SK-N-SH (cell line): ENCODE results near the gene MCF2L. TPM values are rescaled to one million over a fixed set of nuclear protein-coding genes. Genes with fewer than 3 reads are reported as not detected.

ENCODE experiments used
- CTCF ChIA-PET: fragments of 300-600, 350-600 bp; formaldehyde crosslinking; extraction: SDS; loops from one replicate; lab custom pipeline; 2021; lab: Yijun Ruan, JAX
- POLR2A ChIA-PET: fragments of 350-600 bp; sonication (Branson Sonifier 250); formaldehyde crosslinking; extraction: SDS; loops from one replicate; lab custom pipeline; 2020; ENCODE audit warnings: antibody characterized with exemption, inconsistent platforms; lab: Yijun Ruan, JAX
- DNase-seq: peaks from one replicate; pipeline ENCODE4 v3.0.0; 2012
- H2AFZ ChIP-seq: fragments of 200-600 bp; sonication (generic); 2 replicates; pipeline ENCODE4 v1.8.1; 2016; ENCODE audit warnings: antibody characterized with exemption, mild to moderate bottlenecking, low read depth
- H3F3A ChIP-seq: fragments of 200-600 bp; sonication (generic); replicated peaks from 2 replicates; pipeline ENCODE3; 2016; ENCODE audit warnings: antibody characterized with exemption, mild to moderate bottlenecking; ENCODE audit not compliant: insufficient read depth
- H3K27ac ChIP-seq, 2 experiments: fragments of 200-500 bp in 1 of 2; fragments of 200-600 bp in 1 of 2; sonication (Bioruptor generic) in 1 of 2; sonication (generic), shearing (Covaris generic) in 1 of 2; 2 replicates each; pipeline versions ENCODE4 v1.5.1 to v1.6.1; 2014 to 2016; ENCODE audit warnings: low read depth in 2 of 2, inconsistent platforms in 1 of 2, low read length in 1 of 2, mild to moderate bottlenecking in 1 of 2, mixed read lengths in 1 of 2
- H3K27me3 ChIP-seq: fragments of 200-600 bp; sonication (generic), shearing (Covaris generic); 2 replicates; pipeline ENCODE4 v1.6.1; 2016; ENCODE audit warnings: mixed run types; ENCODE audit not compliant: insufficient read depth
- H3K36me3 ChIP-seq, 2 experiments: fragments of 200-500 bp in 1 of 2; fragments of 200-600 bp in 1 of 2; sonication (Bioruptor generic) in 1 of 2; sonication (generic) in 1 of 2; replicated peaks in 1 of 2; 2 replicates each; pipeline versions ENCODE3 to v1.5.1; 2014 to 2016; ENCODE audit warnings: low read length in 1 of 2, mild to moderate bottlenecking in 1 of 2; ENCODE audit not compliant: insufficient read depth in 2 of 2, control insufficient read depth in 1 of 2
- H3K4me1 ChIP-seq, 2 experiments: fragments of 200-500 bp in 1 of 2; fragments of 200-600 bp in 1 of 2; sonication (Bioruptor generic) in 1 of 2; sonication (generic), shearing (Covaris generic) in 1 of 2; 2 replicates each; pipeline versions ENCODE4 v1.5.1 to v1.6.1; 2014 to 2016; ENCODE audit warnings: low read depth in 1 of 2, low read length in 1 of 2, mixed run types in 1 of 2; ENCODE audit not compliant: insufficient read depth in 2 of 2, control insufficient read depth in 1 of 2
- H3K4me2 ChIP-seq: fragments of 200-600 bp; sonication (generic), shearing (Covaris generic); 2 replicates; pipeline ENCODE4 v1.6.1; 2017; ENCODE audit warnings: mixed run types
- H3K4me3 ChIP-seq, 2 experiments: fragments of 200-500 bp in 1 of 2; fragments of 200-600 bp in 1 of 2; sonication (Bioruptor generic) in 1 of 2; sonication (generic), shearing (Covaris generic) in 1 of 2; 2 replicates each; pipeline versions ENCODE4 v1.5.1 to v1.8.1; 2014 to 2016; ENCODE audit warnings: low read depth in 2 of 2, inconsistent platforms in 1 of 2, low read length in 1 of 2, mild to moderate bottlenecking in 1 of 2, mixed read lengths in 1 of 2, moderate library complexity in 1 of 2
- H3K79me2 ChIP-seq: fragments of 200-600 bp; sonication (generic); 2 replicates; pipeline ENCODE4 v1.8.1; 2017; ENCODE audit warnings: mild to moderate bottlenecking; ENCODE audit not compliant: insufficient read depth
- H3K9ac ChIP-seq: fragments of 200-600 bp; sonication (generic); 2 replicates; pipeline ENCODE4 v1.6.1; 2017; ENCODE audit warnings: mixed run types
- H3K9me2 ChIP-seq: fragments of 200-600 bp; sonication (generic); 2 replicates; pipeline ENCODE4 v1.6.1; 2017; ENCODE audit warnings: mixed run types
- H3K9me3 ChIP-seq: fragments of 200-600 bp; sonication (generic); 2 replicates; pipeline ENCODE4 v1.6.1; 2017; ENCODE audit warnings: mixed run types, mild to moderate bottlenecking, moderate library complexity
- H4K20me1 ChIP-seq: fragments of 200-600 bp; sonication (generic); 2 replicates; pipeline ENCODE4 v1.6.1; 2017; ENCODE audit warnings: mild to moderate bottlenecking, mixed run types; ENCODE audit not compliant: insufficient read depth
- EZH2phosphoT487 ChIP-seq: fragments of 200-600 bp; sonication (generic); IDR thresholded peaks from 2 replicates; pipeline ENCODE4 v1.6.1; 2017; ENCODE audit warnings: low read depth, mixed run types, mild to moderate bottlenecking, antibody characterized with exemption, moderate library complexity, borderline replicate concordance
- FOXM1 ChIP-seq: IDR thresholded peaks from 2 replicates; pipeline ENCODE4 v1.4.0; 2012; ENCODE audit warnings: low read depth, mild to moderate bottlenecking
- GABPA ChIP-seq: IDR thresholded peaks from 2 replicates; pipeline ENCODE4 v1.4.0; 2012; ENCODE audit warnings: low read depth, mild to moderate bottlenecking
- MEF2A ChIP-seq: IDR thresholded peaks from 2 replicates; pipeline ENCODE4 v1.4.0; 2012; ENCODE audit warnings: low read depth, borderline replicate concordance
- MXI1 ChIP-seq: IDR thresholded peaks from 2 replicates; pipeline ENCODE4 v1.6.1; 2012; ENCODE audit warnings: mild to moderate bottlenecking, low read depth, low read length, improper control_type of control experiment
- NRF1 ChIP-seq: IDR thresholded peaks from 2 replicates; pipeline ENCODE4 v1.6.1; 2012; ENCODE audit warnings: low read depth, mild to moderate bottlenecking, low read length
- PBX3 ChIP-seq: IDR thresholded peaks from 2 replicates; pipeline ENCODE4; 2012
- POLR2AphosphoS5 ChIP-seq: IDR thresholded peaks from 2 replicates; pipeline ENCODE4 v1.6.1; 2012; ENCODE audit warnings: low read depth, low read length
- RAD21 ChIP-seq: IDR thresholded peaks from 2 replicates; pipeline ENCODE4 v1.6.1; 2012; ENCODE audit warnings: mild to moderate bottlenecking, low read length
- RCOR1 ChIP-seq: fragments of 150-350 bp; IDR thresholded peaks from 2 replicates; pipeline ENCODE4 v1.6.1; 2017; ENCODE audit warnings: antibody characterized with exemption, low read length
- TAF1 ChIP-seq: IDR thresholded peaks from 2 replicates; pipeline ENCODE4 v1.6.1; 2012; ENCODE audit warnings: low read depth, mild to moderate bottlenecking, low read length, moderate library complexity, borderline replicate concordance
- TCF12 ChIP-seq: IDR thresholded peaks from 2 replicates; pipeline ENCODE4 v1.4.0; 2012
- USF2 ChIP-seq: fragments of 150-350 bp; IDR thresholded peaks from 2 replicates; pipeline ENCODE4 v1.6.1; 2017; ENCODE audit warnings: antibody characterized with exemption, low read length, low read depth, borderline replicate concordance
- YY1 ChIP-seq: IDR thresholded peaks from 2 replicates; pipeline ENCODE4 v1.4.0; 2012; ENCODE audit warnings: low read depth, mild to moderate bottlenecking
- ZBTB33 ChIP-seq: IDR thresholded peaks from 2 replicates; pipeline ENCODE4 v1.4.0; 2012; ENCODE audit warnings: low read depth, borderline replicate concordance
- WGBS: methylation state at CpG from one replicate; pipeline ENCODE4 v1.1.6; 2017; ENCODE audit warnings: low lambda C conversion rate; 5-methylcytosine and 5-hydroxymethylcytosine counted together
- polyA plus RNA-seq, 3 experiments: library from polyadenylated mRNA; depleted of rRNA; stranded (reverse); fragments of >200 nt; gene quantifications; 2 replicates each; pipeline ENCODE4 v1.2.3, GENCODE V29; 2012

Gene MCF2L
- polyA plus RNA-seq, 1 of the 3 experiments (the other 2 are of a cell fraction): 0.56 TPM

GRCh38 chr13:113035213-113035800 is 66.3 kb downstream of the MCF2L start:
- ChIA-PET POLR2A (no interaction called here), CTCF (interaction anchor here (0.9 to 1.8 kb wide), 4 partner anchors 11 to 93 kb away, joined by 3 to 6 read pairs (median 5); partner anchors contain the start of gene MCF2L)
- Histone ChIP-seq H4K20me1 (no peaks in the 10 kb centered on the region), H3K4me1 (no peaks in the 10 kb centered on the region; a peak in 1 of 4 replicates), H3K79me2 (no peaks in the 10 kb centered on the region), H3F3A (no peaks in the 10 kb centered on the region), H3K9me2 (no peaks in the 10 kb centered on the region), H3K4me3 (no peak overlapping the region), H3K9me3 (no peaks in the 10 kb centered on the region), H2AFZ (no peak overlapping the region), H3K4me2 (no peak overlapping the region), H3K36me3 (no peaks in the 10 kb centered on the region), H3K27ac (no peak overlapping the region), H3K9ac (no peak overlapping the region), H3K27me3 (no peaks in the 10 kb centered on the region)
- no peak for DNase-seq
- TF ChIP-seq NRF1 (no peak), POLR2AphosphoS5 (no peak), ZBTB33 (no peak), FOXM1 (no peak), YY1 (no peak), TAF1 (no peak)
- 53% methylated on average over 15 of the region's 20 CpGs for WGBS

- ChIA-PET POLR2A (no interaction called here), CTCF (interaction anchor here (1.8 kb wide), 1 partner anchor 34 kb away, joined by 5 read pairs; no protein-coding TSS in a partner anchor)
- no peaks in the 10 kb centered on the region for H4K20me1 ChIP-seq
- H3K9me2 ChIP-seq: no peaks in the 10 kb centered on the region
- H3K4me3 ChIP-seq: no peak overlapping the region
- H3K27me3 ChIP-seq: no peaks in the 10 kb centered on the region
- no peaks in the 10 kb centered on the region; a peak in 1 of 4 replicates for H3K4me1 ChIP-seq
- H3K9ac ChIP-seq: no peak overlapping the region
- no peaks in the 10 kb centered on the region for H3F3A ChIP-seq
- H3K4me2 ChIP-seq: no peak overlapping the region
- no peaks in the 10 kb centered on the region for H3K36me3 ChIP-seq
- H3K27ac ChIP-seq: no peak overlapping the region
- no peaks in the 10 kb centered on the region for H3K79me2 ChIP-seq
- no peaks in the 10 kb centered on the region for H3K9me3 ChIP-seq
- no peak overlapping the region for H2AFZ ChIP-seq
- DNase-seq: no peak
- 78% methylated on average over 14 of the region's 14 CpGs for WGBS
- TF ChIP-seq RAD21 (no peak), EZH2phosphoT487 (no peak), MEF2A (no peak), PBX3 (no peak), USF2 (no peak), RCOR1 (no peak), TCF12 (no peak), MXI1 (no peak), GABPA (no peak), FOXM1 (no peak)
These were observed 67.4 kb downstream of the MCF2L start for GRCh38 chr13:113036401-113036800.
